ENCODE measurements around the gene HOXB4. TPM values are rescaled to one million over a fixed set of nuclear protein-coding genes. Genes with fewer than 3 reads are reported as not detected.
"Not testable (repeated sequence)": the region's sequence is repeated elsewhere in the genome, so short reads cannot be mapped to it uniquely, and the experiment has no call there.

HOXB4 gene
- total RNA-seq, 1 donor from 2014 or later = 5.8 TPM

- no peak overlapping the region for H3K4me3 ChIP-seq
- H3K27me3 ChIP-seq (ENCODE audit: low read depth) = peaks cover 58% of the 10 kb centered on the region
- H3K9me3 ChIP-seq = no peaks in the 10 kb centered on the region
- no peaks in the 10 kb centered on the region for H3K36me3 ChIP-seq
- intact Hi-C loops (cut with DNase I) = no loop called here
- no peaks in the 10 kb centered on the region for H3K4me1 ChIP-seq
- ATAC-seq (no peak), DNase-seq (no peak)
- TF ChIP-seq CTCF (IDR thresholded peaks at IDR 0.05) = no peak
- H3K27ac ChIP-seq = no peak overlapping the region
Measured at GRCh38 chr17:48539177-48539576, 39.0 kb downstream of the HOXB4 start.

- Histone ChIP-seq H3K27me3 (ENCODE audit: low read depth) (peaks cover 40% of the 10 kb centered on the region), H3K36me3 (no peaks in the 10 kb centered on the region), H3K4me3 (no peak overlapping the region), H3K4me1 (no peaks in the 10 kb centered on the region), H3K27ac (no peak overlapping the region), H3K9me3 (no peaks in the 10 kb centered on the region)
- DNase-seq (no peak), ATAC-seq (no peak)
- no peak for TF ChIP-seq CTCF (IDR thresholded peaks at IDR 0.05)
- intact Hi-C loops (cut with DNase I) = no loop called here
Measured at GRCh38 chr17:48537316-48537715, 40.8 kb downstream of the HOXB4 start.

- H3K9me3 ChIP-seq; H3K27ac ChIP-seq; H3K36me3 ChIP-seq; ATAC-seq; DNase-seq; intact Hi-C loops (cut with DNase I); H3K4me1 ChIP-seq; H3K4me3 ChIP-seq: not testable (repeated sequence)
- peaks cover 28% of the 10 kb centered on the region for H3K27me3 ChIP-seq (ENCODE audit: low read depth)
Measured at GRCh38 chr17:48535793-48536559, 42.2 kb downstream of the HOXB4 start.

- intact Hi-C loops (cut with DNase I) = no loop called here
- no peak for TF ChIP-seq CTCF (IDR thresholded peaks at IDR 0.05)
- no peak for ATAC-seq
- H3K9me3 ChIP-seq = no peaks in the 10 kb centered on the region
- H3K4me1 ChIP-seq = no peaks in the 10 kb centered on the region
- no peaks in the 10 kb centered on the region for H3K36me3 ChIP-seq
- no peak for DNase-seq
- no peak overlapping the region for H3K4me3 ChIP-seq
- H3K27me3 ChIP-seq (ENCODE audit: low read depth) = peaks cover 26% of the 10 kb centered on the region
- no peak overlapping the region for H3K27ac ChIP-seq
Measured at GRCh38 chr17:48532261-48532660, 45.9 kb downstream of the HOXB4 start.

GRCh38 chr17:48530887-48531272, 47.3 kb downstream of the HOXB4 start, which contains the start of gene HOXB1:
HOXB1 (minus strand) TSS chr17:48531011; CDS start chr17:48530904, 107 bp downstream.
- DNase-seq = no peak
- no peak within 1 kb of the TSS for H3K27ac ChIP-seq
- no peaks in the 10 kb centered on the region for H3K9me3 ChIP-seq
- H3K4me3 ChIP-seq = no peak within 1 kb of the TSS
- peaks cover 40% of the 10 kb centered on the region for H3K27me3 ChIP-seq (ENCODE audit: low read depth)
- H3K4me1 ChIP-seq = no peaks in the 10 kb centered on the region
- intact Hi-C loops (cut with DNase I) = no loop called here
- H3K36me3 ChIP-seq = no peaks in the 10 kb centered on the region
- no peak for TF ChIP-seq CTCF (IDR thresholded peaks at IDR 0.05)
- ATAC-seq = no peak

- H3K36me3 ChIP-seq = no peaks in the 10 kb centered on the region
- no peaks in the 10 kb centered on the region for H3K4me1 ChIP-seq
- H3K4me3 ChIP-seq = no peak overlapping the region
- ATAC-seq (peak in 1 of 2 donors; percentile 21), DNase-seq (no peak)
- no peak for TF ChIP-seq CTCF (IDR thresholded peaks at IDR 0.05)
- intact Hi-C loops (cut with DNase I) = no loop called here
- peaks cover 41% of the 10 kb centered on the region for H3K27me3 ChIP-seq (ENCODE audit: low read depth)
- H3K27ac ChIP-seq = no peak overlapping the region
- no peaks in the 10 kb centered on the region for H3K9me3 ChIP-seq
Measured at GRCh38 chr17:48530208-48530886, 47.8 kb downstream of the HOXB4 start.
